Esophagus muscularis mucosa (tissue), 4 donors: ENCODE measurements around the gene AFG1L. TPM values are rescaled to one million over a fixed set of nuclear protein-coding genes. Genes with fewer than 3 reads are reported as not detected.

ENCODE experiments used
- DNase-seq: peaks from one replicate; pipeline ENCODE4 v3.0.0-alpha.2; 2017; ENCODE audit errors: extremely low spot score
- H3K27ac ChIP-seq, 4 donors: fragments of 200-600 bp; sonication (generic); replicated peaks in 1 of 4; 1 replicate in 3 of 4; 2 replicates in 1 of 4; pipeline ENCODE4 v1.5.1; 2016 to 2019; ENCODE audit warnings: mild to moderate bottlenecking in 1 of 4
- H3K27me3 ChIP-seq, 4 donors: fragments of 200-600 bp; sonication (generic); one replicate each; pipeline versions ENCODE4 v1.5.1 to v1.6.0; 2016 to 2019
- H3K36me3 ChIP-seq, 4 donors: fragments of 200-600 bp; sonication (generic); one replicate each; pipeline ENCODE4 v1.5.1; 2016 to 2019
- H3K4me1 ChIP-seq, 4 donors: fragments of 200-600 bp; sonication (generic); one replicate each; pipeline ENCODE4 v1.5.1; 2016 to 2019
- H3K4me3 ChIP-seq, 4 donors: fragments of 200-600 bp; sonication (generic); 1 replicate in 2 of 4; 2 replicates in 2 of 4; pipeline ENCODE4 v1.5.1; 2016 to 2019; ENCODE audit warnings: mild to moderate bottlenecking in 4 of 4, moderate library complexity in 1 of 4
- H3K9me3 ChIP-seq, 4 donors: fragments of 200-600 bp; sonication (generic); 1 replicate in 3 of 4; 2 replicates in 1 of 4; pipeline ENCODE4 v1.5.1; 2016 to 2019
- CTCF ChIP-seq, 3 experiments: fragments of 200-600 bp in 2 of 3; fragments of 450-650 bp in 1 of 3; sonication (generic) in 2 of 3; IDR thresholded peaks; one replicate each; pipeline ENCODE4 v1.5.1; 2017 to 2019; ENCODE audit warnings: antibody characterized with exemption in 3 of 3, mild to moderate bottlenecking in 2 of 3, moderate library complexity in 1 of 3
- EP300 ChIP-seq: sonication (generic); formaldehyde crosslinking; IDR thresholded peaks from one replicate; pipeline ENCODE4 v1.6.1; 2017; ENCODE audit warnings: antibody characterized with exemption
- POLR2A ChIP-seq: fragments of 450-650 bp; IDR thresholded peaks from one replicate; pipeline ENCODE4 v1.6.1; 2017; ENCODE audit warnings: antibody characterized with exemption, moderate library complexity, mild to moderate bottlenecking, low read depth
- POLR2AphosphoS5 ChIP-seq, 2 donors: sonication (generic); formaldehyde crosslinking; IDR thresholded peaks; one replicate each; pipeline ENCODE4 v1.6.1; 2017; ENCODE audit warnings: antibody characterized with exemption in 2 of 2
- WGBS: methylation state at CpG from one replicate; pipeline ENCODE4 v1.1.5; 2018; 5-methylcytosine and 5-hydroxymethylcytosine counted together
- intact Hi-C: fragments of 100-400 bp; cut with DNase I; formaldehyde crosslinking; loops from one replicate; pipeline ENCODE4 v1.15.1; 2023
- total RNA-seq, 4 donors: library from RNA; depleted of rRNA; stranded (reverse); fragments of >200 nt; gene quantifications; one replicate each; pipeline versions ENCODE4 v1.1.0 to v1.2.1, GENCODE V29; 2016

The AFG1L gene
- total RNA-seq, 4 donors from 2014 or later: 1.5 to 5.4 (median 3.3) TPM

GRCh38 chr6:108417027-108417426 is 122.2 kb downstream of the AFG1L start:
- DNase-seq: no peak
- TF ChIP-seq POLR2A (no peak), EP300 (no peak), CTCF (IDR thresholded peaks at IDR 0.05) (no peak), POLR2AphosphoS5 (IDR thresholded peaks at IDR 0.05) (no peak)
- H3K36me3 ChIP-seq: no peaks in the 10 kb centered on the region
- H3K9me3 ChIP-seq: no peaks in the 10 kb centered on the region
- no peaks in the 10 kb centered on the region for H3K27me3 ChIP-seq
- 86% methylated on average over 6 of the region's 6 CpGs for WGBS
- intact Hi-C loops: no loop called here
- H3K27ac ChIP-seq: no peak overlapping the region
- no peaks in the 10 kb centered on the region for H3K4me1 ChIP-seq
- H3K4me3 ChIP-seq: no peak overlapping the region

- intact Hi-C loops: no loop called here
- 92% methylated on average over 1 of the region's 1 CpG for WGBS
- Histone ChIP-seq H3K9me3 (no peaks in the 10 kb centered on the region), H3K36me3 (no peaks in the 10 kb centered on the region), H3K27ac (no peak overlapping the region), H3K4me3 (no peak overlapping the region), H3K4me1 (no peaks in the 10 kb centered on the region), H3K27me3 (no peaks in the 10 kb centered on the region)
- no peak for TF ChIP-seq CTCF (IDR thresholded peaks at IDR 0.05)
- no peak for TF ChIP-seq EP300
- no peak for TF ChIP-seq POLR2A
- no peak for TF ChIP-seq POLR2AphosphoS5 (IDR thresholded peaks at IDR 0.05)
- no peak for DNase-seq
These were observed 124.6 kb downstream of the AFG1L start for GRCh38 chr6:108419474-108419873.

- DNase-seq: no peak
- 71% methylated on average over 2 of the region's 2 CpGs for WGBS
- H3K4me1 ChIP-seq: no peaks in the 10 kb centered on the region
- TF ChIP-seq POLR2AphosphoS5 (IDR thresholded peaks at IDR 0.05): no peak
- no peak for TF ChIP-seq EP300
- TF ChIP-seq CTCF (IDR thresholded peaks at IDR 0.05): no peak
- TF ChIP-seq POLR2A: no peak
- H3K4me3 ChIP-seq: no peak overlapping the region
- intact Hi-C loops: no loop called here
- no peaks in the 10 kb centered on the region for H3K36me3 ChIP-seq
- H3K27me3 ChIP-seq: no peaks in the 10 kb centered on the region
- no peak overlapping the region for H3K27ac ChIP-seq
- H3K9me3 ChIP-seq: no peaks in the 10 kb centered on the region
These were observed 125.2 kb downstream of the AFG1L start for GRCh38 chr6:108419934-108420609.

GRCh38 chr6:108421366-108421765 is 126.5 kb downstream of the AFG1L start:
- Histone ChIP-seq H3K9me3 (no peaks in the 10 kb centered on the region), H3K27me3 (no peaks in the 10 kb centered on the region), H3K4me3 (no peak overlapping the region), H3K36me3 (no peaks in the 10 kb centered on the region), H3K4me1 (no peaks in the 10 kb centered on the region), H3K27ac (no peak overlapping the region)
- no peak for DNase-seq
- WGBS: 92% methylated on average over 6 of the region's 6 CpGs
- intact Hi-C loops: no loop called here
- TF ChIP-seq EP300 (no peak), CTCF (IDR thresholded peaks at IDR 0.05) (no peak), POLR2A (no peak), POLR2AphosphoS5 (IDR thresholded peaks at IDR 0.05) (no peak)
